WI38 (cell line): ENCODE data around the gene TSEN54.

ENCODE experiments used
- H3K4me3 ChIP-seq: 2 replicates; pipeline ENCODE4 v1.5.1; 2011; ENCODE audit warnings: low read depth, mild to moderate bottlenecking, control low read depth, low read length
- CTCF ChIP-seq: IDR thresholded peaks from 2 replicates; pipeline ENCODE4 v1.5.1; 2012; ENCODE audit warnings: low read depth, mild to moderate bottlenecking, control low read depth, low read length

The TSEN54 gene

GRCh38 chr17:75500419-75501216 lies 15.7 kb upstream of the TSEN54 start:
- H3K4me3 ChIP-seq = no peak overlapping the region
- TF ChIP-seq CTCF = no peak

DNA sequence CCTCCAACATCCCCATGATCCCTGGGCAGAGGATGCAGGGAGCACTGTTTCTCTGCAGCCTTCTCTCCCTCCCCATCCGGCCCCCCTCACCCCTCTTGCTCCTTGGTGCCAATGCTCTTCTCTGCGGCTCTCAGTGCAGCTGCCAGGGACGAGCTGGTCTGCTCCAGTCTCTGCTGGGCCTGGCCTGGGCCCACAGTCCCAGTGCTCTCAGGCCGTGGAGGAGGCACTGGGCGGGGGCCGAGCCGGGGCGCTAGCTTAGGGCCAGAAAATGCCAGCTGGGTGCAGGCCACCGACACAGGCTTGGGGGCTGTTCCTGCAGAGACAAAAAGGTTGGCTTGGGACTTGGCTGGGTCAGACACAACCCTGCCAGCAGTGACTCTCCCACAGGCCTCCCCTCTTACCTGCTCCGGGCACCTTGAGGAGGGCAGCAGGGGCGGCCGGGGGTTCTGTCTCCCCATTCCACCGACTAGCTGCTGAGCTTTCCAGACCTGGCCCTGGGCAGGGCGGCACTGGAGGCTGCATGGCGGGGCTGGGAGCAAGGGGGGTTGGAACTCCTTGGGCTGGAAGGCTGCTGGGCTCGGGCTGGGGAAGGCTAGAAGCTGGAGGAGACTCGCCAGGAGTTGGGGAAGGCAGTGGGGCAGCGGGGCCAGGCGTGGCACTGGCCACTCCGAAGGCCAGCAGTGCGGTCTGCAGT lies 14.8 kb upstream of the TSEN54 start:
- TF ChIP-seq CTCF = no peak
- no peak overlapping the region for H3K4me3 ChIP-seq

GRCh38 chr17:75502072-75502720 lies 14.1 kb upstream of the TSEN54 start:
- no peak for TF ChIP-seq CTCF
- no peak overlapping the region for H3K4me3 ChIP-seq

GRCh38 chr17:75502721-75503329 lies 13.5 kb upstream of the TSEN54 start:
- no peak for TF ChIP-seq CTCF
- no peak overlapping the region for H3K4me3 ChIP-seq

- no peak overlapping the region for H3K4me3 ChIP-seq
- TF ChIP-seq CTCF = no peak
These were observed 12.9 kb upstream of the TSEN54 start for GRCh38 chr17:75503337-75503950.

DNA sequence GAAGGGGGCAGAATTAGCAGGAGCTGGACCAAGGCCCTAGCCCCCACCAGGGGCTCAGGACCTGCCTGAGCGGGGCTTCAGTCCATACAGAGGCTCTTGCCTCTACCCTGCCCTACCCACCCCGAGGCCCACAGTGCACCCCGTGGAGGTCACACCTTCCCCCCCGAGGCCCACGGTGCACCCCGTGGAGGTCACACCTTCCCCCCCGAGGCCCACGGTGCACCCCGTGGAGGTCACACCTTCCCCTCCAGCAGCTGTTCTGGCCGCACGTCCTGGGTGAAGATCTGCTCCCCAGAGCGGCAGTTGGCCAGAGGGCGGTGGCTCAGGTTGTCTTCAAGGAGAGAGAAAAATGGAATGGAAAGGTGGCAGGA lies 12.4 kb upstream of the TSEN54 start:
- no peak for TF ChIP-seq CTCF
- no peak overlapping the region for H3K4me3 ChIP-seq
